MM.1S (cell line): ENCODE measurements around the gene FBXL13.
"Not testable (repeated sequence)": the region's sequence is repeated elsewhere in the genome, so short reads cannot be mapped to it uniquely, and the experiment has no call there.

Experiments used
- EZH2 ChIP-seq: fragments of 300-600 bp; sonication (generic); optimal IDR thresholded peaks from 2 replicates; pipeline ENCODE3; 2017; ENCODE audit warnings: low read depth, mild to moderate bottlenecking, antibody characterized with exemption, low read length, mixed read lengths
- TF ChIP-seq, protein P1 (sequence below): fragments of 300-600 bp; sonication (generic); IDR thresholded peaks from 2 replicates; pipeline ENCODE4 v1.5.1; 2016; ENCODE audit warnings: antibody characterized with exemption, low read length, mixed read lengths

GRCh38 chr7:103056006-103056405 is 18.6 kb downstream of the FBXL13 start:
- TF ChIP-seq EZH2, result not testable (repeated sequence)
- TF ChIP-seq, protein P1, sequence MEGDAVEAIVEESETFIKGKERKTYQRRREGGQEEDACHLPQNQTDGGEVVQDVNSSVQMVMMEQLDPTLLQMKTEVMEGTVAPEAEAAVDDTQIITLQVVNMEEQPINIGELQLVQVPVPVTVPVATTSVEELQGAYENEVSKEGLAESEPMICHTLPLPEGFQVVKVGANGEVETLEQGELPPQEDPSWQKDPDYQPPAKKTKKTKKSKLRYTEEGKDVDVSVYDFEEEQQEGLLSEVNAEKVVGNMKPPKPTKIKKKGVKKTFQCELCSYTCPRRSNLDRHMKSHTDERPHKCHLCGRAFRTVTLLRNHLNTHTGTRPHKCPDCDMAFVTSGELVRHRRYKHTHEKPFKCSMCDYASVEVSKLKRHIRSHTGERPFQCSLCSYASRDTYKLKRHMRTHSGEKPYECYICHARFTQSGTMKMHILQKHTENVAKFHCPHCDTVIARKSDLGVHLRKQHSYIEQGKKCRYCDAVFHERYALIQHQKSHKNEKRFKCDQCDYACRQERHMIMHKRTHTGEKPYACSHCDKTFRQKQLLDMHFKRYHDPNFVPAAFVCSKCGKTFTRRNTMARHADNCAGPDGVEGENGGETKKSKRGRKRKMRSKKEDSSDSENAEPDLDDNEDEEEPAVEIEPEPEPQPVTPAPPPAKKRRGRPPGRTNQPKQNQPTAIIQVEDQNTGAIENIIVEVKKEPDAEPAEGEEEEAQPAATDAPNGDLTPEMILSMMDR, result not testable (repeated sequence)
